HG03565 (cell line): ENCODE data around the gene PDGFA.

Source experiments
- ATAC-seq: cut with Tn5 transposase; IDR thresholded peaks from one replicate; pipeline ENCODE4 v1.9.1; 2021; ENCODE audit warnings: mild to moderate bottlenecking, moderate library complexity; ENCODE audit not compliant: unreplicated experiment

PDGFA gene

GRCh38 chr7:449324-450019 is 70.2 kb downstream of the PDGFA start:
- no peak for ATAC-seq

GRCh38 chr7:447523-447922 is 72.1 kb downstream of the PDGFA start:
- no peak for ATAC-seq
